HEK293 (cell line): ENCODE measurements around the gene MCRIP1.

Experiments used
- BCL11B ChIP-seq: fragments of 450-650 bp; formaldehyde crosslinking; IDR thresholded peaks from 2 replicates; pipeline ENCODE4 v1.5.1; 2016; ENCODE audit warnings: low read depth, missing biosample characterization, missing genetic modification characterization
- HIC1 ChIP-seq: fragments of 450-650 bp; formaldehyde crosslinking; IDR thresholded peaks from 2 replicates; pipeline ENCODE4 v1.5.1; 2016; ENCODE audit warnings: missing biosample characterization, missing genetic modification characterization
- IKZF3 ChIP-seq: fragments of 450-650 bp; IDR thresholded peaks from 2 replicates; pipeline ENCODE4 v1.5.0; 2018; ENCODE audit warnings: missing biosample characterization, mild to moderate bottlenecking, missing genetic modification characterization, moderate library complexity
- KLF8 ChIP-seq: fragments of 450-650 bp; formaldehyde crosslinking; IDR thresholded peaks from 2 replicates; pipeline ENCODE4 v1.5.1; 2016; ENCODE audit warnings: missing biosample characterization, missing genetic modification characterization
- SETDB1 ChIP-seq: IDR thresholded peaks from one replicate; pipeline ENCODE4 v1.6.1; 2017; ENCODE audit warnings: mild to moderate bottlenecking, low read length, moderate library complexity, mixed read lengths; ENCODE audit not compliant: insufficient read length
- TCF7L2 ChIP-seq: IDR thresholded peaks from 2 replicates; pipeline ENCODE4 v1.6.1; 2011; ENCODE audit warnings: low read depth, mild to moderate bottlenecking, inconsistent platforms, low read length, moderate library complexity, borderline replicate concordance
- TSHZ1 ChIP-seq: fragments of 450-650 bp; formaldehyde crosslinking; IDR thresholded peaks from 2 replicates; pipeline ENCODE4 v1.5.1; 2016; ENCODE audit warnings: missing biosample characterization, missing genetic modification characterization, borderline replicate concordance
- ZBTB26 ChIP-seq: fragments of 450-650 bp; formaldehyde crosslinking; optimal IDR thresholded peaks from 2 replicates; pipeline ENCODE3; 2016; ENCODE audit warnings: missing biosample characterization, mild to moderate bottlenecking, missing genetic modification characterization
- ZBTB7A ChIP-seq: fragments of 450-650 bp; formaldehyde crosslinking; IDR thresholded peaks from 2 replicates; pipeline ENCODE4 v1.5.1; 2016; ENCODE audit warnings: low read depth, missing biosample characterization, missing genetic modification characterization
- ZIC2 ChIP-seq: fragments of 450-650 bp; formaldehyde crosslinking; IDR thresholded peaks from 2 replicates; pipeline ENCODE4 v1.5.1; 2016; ENCODE audit warnings: missing biosample characterization, missing genetic modification characterization
- ZNF214 ChIP-seq: fragments of 450-650 bp; formaldehyde crosslinking; IDR thresholded peaks from 2 replicates; pipeline ENCODE4 v1.5.1; 2017; ENCODE audit warnings: missing biosample characterization, mild to moderate bottlenecking, missing genetic modification characterization, borderline replicate concordance
- ZNF223 ChIP-seq: fragments of 450-650 bp; formaldehyde crosslinking; IDR thresholded peaks from 2 replicates; pipeline ENCODE4 v1.5.1; 2016; ENCODE audit warnings: missing biosample characterization, missing genetic modification characterization
- ZNF274 ChIP-seq, 2 experiments: fragments of 200-500 bp in 1 of 2; fragments of 450-650 bp in 1 of 2; sonication (Bioruptor generic) in 1 of 2; formaldehyde crosslinking in 1 of 2; IDR thresholded peaks; 2 replicates each; pipeline versions ENCODE4 v1.5.1 to v1.6.1; 2014 to 2016; ENCODE audit warnings: borderline replicate concordance in 1 of 2, inconsistent platforms in 1 of 2, low read length in 1 of 2, missing biosample characterization in 1 of 2, missing genetic modification characterization in 1 of 2
- ZNF292 ChIP-seq: fragments of 450-650 bp; formaldehyde crosslinking; IDR thresholded peaks from 2 replicates; pipeline ENCODE4 v1.5.1; 2016; ENCODE audit warnings: low read depth, missing biosample characterization, missing genetic modification characterization, borderline replicate concordance
- ZNF354C ChIP-seq: fragments of 450-650 bp; formaldehyde crosslinking; IDR thresholded peaks from 2 replicates; pipeline ENCODE4 v1.5.1; 2016; ENCODE audit warnings: missing biosample characterization, missing genetic modification characterization, low read depth, borderline replicate concordance
- ZNF391 ChIP-seq: fragments of 450-650 bp; formaldehyde crosslinking; IDR thresholded peaks from 2 replicates; pipeline ENCODE4 v1.5.1; 2016; ENCODE audit warnings: low read depth, missing biosample characterization, missing genetic modification characterization, borderline replicate concordance
- ZNF433 ChIP-seq: fragments of 450-650 bp; formaldehyde crosslinking; IDR thresholded peaks from 2 replicates; pipeline ENCODE4 v1.5.1; 2016; ENCODE audit warnings: missing biosample characterization, missing genetic modification characterization, low read depth
- ZNF518A ChIP-seq: fragments of 450-650 bp; formaldehyde crosslinking; conservative IDR thresholded peaks from 2 replicates; pipeline ENCODE4 v1.5.1; 2016; ENCODE audit warnings: low read depth, missing biosample characterization, missing genetic modification characterization
- ZNF544 ChIP-seq: fragments of 450-650 bp; formaldehyde crosslinking; IDR thresholded peaks from 2 replicates; pipeline ENCODE4 v1.5.0; 2017; ENCODE audit warnings: missing biosample characterization, missing genetic modification characterization
- ZNF558 ChIP-seq: fragments of 450-650 bp; formaldehyde crosslinking; IDR thresholded peaks from 2 replicates; pipeline ENCODE4 v1.5.1; 2016; ENCODE audit warnings: missing biosample characterization, missing genetic modification characterization
- ZNF626 ChIP-seq: fragments of 450-650 bp; sonication (Bioruptor Pico); formaldehyde crosslinking; IDR thresholded peaks from 2 replicates; pipeline ENCODE4 v1.5.1; 2018; ENCODE audit warnings: missing biosample characterization, missing genetic modification characterization, inconsistent platforms
- ZNF76 ChIP-seq: fragments of 450-650 bp; formaldehyde crosslinking; IDR thresholded peaks from 2 replicates; pipeline ENCODE4; 2016; ENCODE audit warnings: low read depth, missing biosample characterization, missing genetic modification characterization, borderline replicate concordance
- ZNF768 ChIP-seq: fragments of 450-650 bp; formaldehyde crosslinking; IDR thresholded peaks from 2 replicates; pipeline ENCODE4 v1.5.1; 2018; ENCODE audit warnings: missing biosample characterization, mild to moderate bottlenecking, missing genetic modification characterization
- TF ChIP-seq, protein P1 (sequence below): fragments of 450-650 bp; formaldehyde crosslinking; IDR thresholded peaks from 2 replicates; pipeline ENCODE4 v1.5.1; 2017; ENCODE audit warnings: missing biosample characterization, missing genetic modification characterization

Gene MCRIP1

DNA sequence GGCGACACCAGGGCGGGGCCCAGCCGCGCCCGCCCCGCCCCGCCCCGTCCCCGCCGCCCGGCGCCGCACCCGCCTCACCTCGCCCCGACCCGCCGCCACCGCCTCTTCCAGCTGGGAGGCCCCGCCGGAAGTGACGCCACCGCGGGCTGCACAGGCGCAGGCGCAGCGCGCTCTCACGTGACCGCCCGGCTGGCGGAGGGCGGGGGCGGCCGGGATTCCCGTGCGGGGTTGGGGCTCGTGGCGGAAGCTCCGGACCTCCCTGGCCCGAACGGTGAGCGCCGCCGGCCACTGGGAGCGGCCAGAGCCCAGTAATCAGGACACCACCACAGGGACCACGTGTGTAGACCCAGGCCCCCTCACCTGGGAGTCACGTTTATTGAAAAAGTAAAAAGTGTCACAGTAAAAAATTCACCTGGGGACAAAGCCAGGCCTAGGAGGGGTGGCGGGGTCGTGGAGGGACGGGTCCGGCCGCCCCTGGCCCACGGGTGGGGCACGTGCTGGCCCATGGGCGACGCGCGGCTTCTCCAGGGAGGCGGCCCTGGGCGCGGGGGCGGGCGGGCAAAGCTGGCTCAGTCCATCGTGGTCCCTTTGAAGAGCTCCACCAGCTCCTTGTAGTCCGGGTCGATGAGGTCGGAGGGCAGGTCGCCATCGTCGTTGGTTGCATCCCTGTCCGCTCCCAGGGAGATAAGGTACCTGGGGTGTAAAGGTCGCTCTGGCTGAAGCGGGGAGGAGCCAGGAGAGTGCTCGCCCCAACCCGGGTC lies at the start of gene MCRIP1 (continued):
- TF ChIP-seq TSHZ1: no peak
- no peak for TF ChIP-seq ZNF223
- peak; percentile 73; the same call in 1 of the 2 replicates for TF ChIP-seq KLF8 (tag by site-specific recombination)
- no peak for TF ChIP-seq ZNF292 (tag by site-specific recombination)
- no peak for TF ChIP-seq ZNF518A (tag by site-specific recombination)
- no peak for TF ChIP-seq ZNF391 (tag by site-specific recombination)
- TF ChIP-seq IKZF3 (tag by site-specific recombination): no peak
- no peak for TF ChIP-seq ZNF768 (tag by site-specific recombination)
- TF ChIP-seq ZNF558: no peak
- TF ChIP-seq ZNF274 (IDR thresholded peaks at IDR 0.05; ENCODE audit: low read length): no peak
- TF ChIP-seq ZNF274 (tag by site-specific recombination; IDR thresholded peaks at IDR 0.05; ENCODE audit: borderline replicate concordance): no peak
- TF ChIP-seq ZNF76 (tag by site-specific recombination): no peak
- TF ChIP-seq ZNF626: no peak
- peak; percentile 57 for TF ChIP-seq ZBTB26 (tag by site-specific recombination)
- no peak for TF ChIP-seq ZNF354C
- no peak for TF ChIP-seq BCL11B (tag by site-specific recombination)
- TF ChIP-seq SETDB1: no peak
- no peak for TF ChIP-seq ZNF214 (tag by site-specific recombination)
- no peak for TF ChIP-seq ZNF433
- no peak for TF ChIP-seq TCF7L2
- TF ChIP-seq HIC1 (tag by site-specific recombination): no peak
- no peak for TF ChIP-seq ZIC2
- no peak for TF ChIP-seq ZBTB7A (tag by site-specific recombination)
- TF ChIP-seq ZNF544: no peak
- TF ChIP-seq, protein P1, sequence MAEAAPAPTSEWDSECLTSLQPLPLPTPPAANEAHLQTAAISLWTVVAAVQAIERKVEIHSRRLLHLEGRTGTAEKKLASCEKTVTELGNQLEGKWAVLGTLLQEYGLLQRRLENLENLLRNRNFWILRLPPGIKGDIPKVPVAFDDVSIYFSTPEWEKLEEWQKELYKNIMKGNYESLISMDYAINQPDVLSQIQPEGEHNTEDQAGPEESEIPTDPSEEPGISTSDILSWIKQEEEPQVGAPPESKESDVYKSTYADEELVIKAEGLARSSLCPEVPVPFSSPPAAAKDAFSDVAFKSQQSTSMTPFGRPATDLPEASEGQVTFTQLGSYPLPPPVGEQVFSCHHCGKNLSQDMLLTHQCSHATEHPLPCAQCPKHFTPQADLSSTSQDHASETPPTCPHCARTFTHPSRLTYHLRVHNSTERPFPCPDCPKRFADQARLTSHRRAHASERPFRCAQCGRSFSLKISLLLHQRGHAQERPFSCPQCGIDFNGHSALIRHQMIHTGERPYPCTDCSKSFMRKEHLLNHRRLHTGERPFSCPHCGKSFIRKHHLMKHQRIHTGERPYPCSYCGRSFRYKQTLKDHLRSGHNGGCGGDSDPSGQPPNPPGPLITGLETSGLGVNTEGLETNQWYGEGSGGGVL (tag by site-specific recombination): no peak
